ENCODE data around the gene PURA.

Gene PURA

GRCh38 chr5:140109759-140110645 is 3.9 kb upstream of the PURA start:
- no peak for DNase-seq (ENCODE audit: low read depth)

DNA sequence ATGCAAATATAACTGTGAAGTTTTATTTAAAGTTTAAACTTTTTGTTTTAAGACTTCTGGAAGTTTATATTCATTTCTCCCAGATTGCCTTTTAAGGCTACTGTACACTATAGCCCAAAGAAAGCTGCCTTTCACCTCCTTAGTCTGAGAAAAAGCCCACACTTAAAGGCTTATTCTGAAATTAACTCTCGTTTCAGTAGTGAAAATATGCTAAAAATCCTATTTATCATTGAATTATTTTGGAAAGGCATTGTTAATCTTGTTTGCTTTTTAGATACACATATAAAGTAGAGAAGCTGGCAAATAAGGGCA is 3.3 kb upstream of the PURA start:
- no peak for DNase-seq (ENCODE audit: low read depth)

- no peak for DNase-seq (ENCODE audit: low read depth)
Observed at GRCh38 chr5:140111011-140111858, 2.7 kb upstream of the PURA start.

GRCh38 chr5:140111859-140112551 is 1.9 kb upstream of the PURA start:
- no peak for DNase-seq (ENCODE audit: low read depth)

DNA sequence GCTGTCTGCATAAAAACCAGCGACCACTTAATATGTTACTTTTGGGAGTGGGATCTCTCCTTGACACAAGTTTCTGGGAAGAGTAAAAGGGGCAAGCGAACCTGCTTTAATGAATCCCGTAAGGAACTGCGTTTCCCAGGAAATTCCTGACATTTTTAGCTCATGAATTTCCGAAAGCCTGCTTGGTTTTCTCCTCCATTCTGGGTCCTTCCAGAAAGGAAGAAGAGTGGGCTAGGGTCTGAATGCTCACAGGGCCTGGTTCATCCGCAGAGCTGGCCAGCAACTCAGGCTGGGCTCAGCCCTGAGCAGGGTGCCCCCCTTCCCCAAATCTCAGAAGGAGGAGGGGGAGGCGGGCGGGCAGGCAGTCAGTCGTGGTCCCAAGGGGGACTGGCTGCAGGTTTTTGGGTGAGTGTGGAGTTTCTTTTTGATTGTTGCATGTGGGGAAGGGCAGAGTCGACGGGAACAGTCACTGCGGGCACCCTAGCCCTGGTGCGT is 1.2 kb upstream of the PURA start:
- no peak for DNase-seq (ENCODE audit: low read depth)

- DNase-seq (ENCODE audit: low read depth), result no peak
Observed at GRCh38 chr5:140113180-140113698, 670 bp upstream of the PURA start.

GRCh38 chr5:140114341-140115185 is 654 bp downstream of the PURA start:
- no peak for DNase-seq (ENCODE audit: low read depth)

DNA sequence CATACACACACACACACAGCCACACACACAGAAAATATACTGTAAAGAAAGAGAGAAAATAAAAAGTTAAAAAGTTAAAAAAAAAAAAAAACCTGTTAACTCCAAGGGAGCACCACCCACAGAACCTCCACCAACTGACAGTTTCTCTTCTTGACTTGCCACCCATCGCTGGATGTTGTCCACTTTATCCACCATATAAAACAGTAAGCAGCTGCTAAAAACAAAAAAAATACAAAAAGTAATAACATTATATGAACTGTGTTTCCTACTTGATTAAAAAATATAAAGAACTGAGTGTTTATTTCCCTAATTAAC is 1.2 kb downstream of the PURA start:
- DNase-seq (ENCODE audit: low read depth), result no peak

GRCh38 chr5:140116716-140117115 is 2.8 kb downstream of the PURA start:
- DNase-seq (ENCODE audit: low read depth), result no peak

DNA sequence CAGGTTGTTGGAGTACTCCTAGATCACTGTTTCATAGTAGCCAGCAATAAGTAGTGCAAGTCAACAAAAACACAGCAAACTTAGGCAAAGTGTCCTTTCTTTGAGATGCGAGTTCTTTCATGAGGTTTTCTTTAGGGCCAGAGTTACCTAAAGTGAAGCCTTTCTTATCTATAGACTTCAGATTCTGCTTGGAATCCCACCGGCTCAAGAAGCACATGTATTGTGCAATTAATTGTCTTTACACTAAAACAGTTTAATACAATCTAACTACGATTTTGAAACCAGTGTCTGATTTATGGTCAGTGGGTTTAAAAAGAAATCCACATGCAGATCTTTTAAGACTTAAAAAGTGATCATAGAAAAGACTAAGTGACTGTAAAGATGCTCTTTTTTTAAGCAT is 3.6 kb downstream of the PURA start:
- no peak for DNase-seq (ENCODE audit: low read depth)

DNA sequence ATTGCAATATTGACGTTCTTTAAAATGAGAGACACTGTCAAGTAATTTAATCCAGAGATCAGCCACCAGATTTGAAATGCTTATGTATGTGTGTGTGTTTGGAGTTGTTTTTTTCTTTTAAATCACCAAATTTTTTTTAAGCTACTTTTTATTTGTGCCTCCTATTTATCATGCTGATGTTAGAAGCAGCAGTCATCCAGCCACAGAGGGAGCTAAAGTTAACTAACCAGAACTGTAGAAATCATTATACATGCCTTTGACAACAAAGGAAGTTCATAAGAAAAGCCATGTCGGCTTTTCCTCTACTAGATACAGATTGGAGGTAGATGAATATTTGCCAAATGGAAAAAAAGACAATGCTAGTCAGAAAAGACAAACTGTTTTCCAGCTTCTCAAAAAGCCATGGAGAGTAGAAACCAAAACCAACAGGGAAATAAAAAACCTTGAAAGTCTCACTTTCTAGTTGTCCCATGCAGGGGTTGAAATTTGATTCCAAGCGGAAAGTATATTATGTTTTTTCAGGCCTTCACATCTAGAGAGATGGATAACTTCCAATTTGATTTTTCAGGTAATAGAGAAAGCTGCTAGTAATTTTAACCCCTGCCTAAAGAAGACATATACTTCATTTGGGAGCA is 4.5 kb downstream of the PURA start:
- no peak for DNase-seq (ENCODE audit: low read depth)

DNA sequence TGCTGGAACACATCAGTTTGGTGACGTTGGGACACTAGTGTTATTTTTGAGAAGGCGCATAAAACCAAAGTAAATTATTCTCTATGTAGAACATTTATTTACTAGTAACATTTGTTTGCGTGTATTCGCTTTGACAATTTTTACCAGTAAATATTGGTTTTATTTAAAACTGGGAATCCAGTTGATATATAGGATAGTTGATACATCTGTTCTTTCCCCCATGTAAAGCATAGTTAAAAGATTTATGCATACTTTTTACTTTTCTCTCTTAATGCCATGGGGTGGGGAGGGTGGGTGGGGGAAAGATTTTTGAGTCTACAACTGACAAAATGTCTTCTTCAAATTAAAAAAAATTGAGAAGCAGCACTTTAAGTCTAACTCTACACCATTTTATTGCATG is 11.7 kb downstream of the PURA start, which contains the start of gene IGIP:
Gene IGIP, plus strand, starts transcription at position 301 of the 400 bp plus-strand sequence. CDS start 2,540 bp downstream, outside the sequence.
- no peak for DNase-seq (ENCODE audit: low read depth)

GRCh38 chr5:140126315-140127012 is 12.6 kb downstream of the PURA start:
- DNase-seq (ENCODE audit: low read depth), result no peak

GRCh38 chr5:140128376-140128775 is 14.5 kb downstream of the PURA start:
- no peak for DNase-seq (ENCODE audit: low read depth)

- no peak for DNase-seq (ENCODE audit: low read depth)
Observed at GRCh38 chr5:140130949-140131733, 17.2 kb downstream of the PURA start.

DNA sequence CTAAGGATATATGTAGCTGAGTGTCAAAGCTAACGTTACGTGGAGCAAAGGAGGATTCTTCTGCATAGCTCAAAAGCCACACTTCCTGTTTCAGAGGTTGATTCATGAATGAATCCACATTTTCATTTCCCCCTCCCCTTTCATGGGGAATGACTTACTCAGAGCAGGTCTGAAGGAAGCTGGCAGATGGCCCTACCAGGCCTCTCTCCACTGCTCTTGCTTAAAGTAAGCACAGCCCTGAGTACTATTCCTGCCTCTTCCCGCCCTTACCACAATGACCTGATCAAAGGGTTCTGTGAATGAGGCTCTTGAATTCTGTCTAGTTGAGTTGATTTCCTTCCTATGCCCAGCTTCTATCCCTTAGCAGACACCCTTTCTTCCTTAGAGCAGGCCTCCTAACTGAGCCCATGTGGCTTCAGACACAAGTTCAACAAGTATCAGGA is 18.1 kb downstream of the PURA start:
- DNase-seq (ENCODE audit: low read depth), result no peak

- no peak for DNase-seq (ENCODE audit: low read depth)
Observed at GRCh38 chr5:140133514-140134167, 19.7 kb downstream of the PURA start.

- no peak for DNase-seq (ENCODE audit: low read depth)
Observed at GRCh38 chr5:140134277-140134935, 20.5 kb downstream of the PURA start.
